H1 (cell line): Measurements from ENCODE around the gene TUBGCP3. TPM values are rescaled to one million over a fixed set of nuclear protein-coding genes. Genes with fewer than 3 reads are reported as not detected.

Source experiments
- CTCF ChIA-PET: fragments of 300-600 bp; sonication (Branson Sonifier 250); formaldehyde crosslinking; loops from one replicate; lab custom pipeline; 2021; ENCODE audit not compliant: partially characterized antibody; lab: Charles Lee
- POLR2A ChIA-PET: fragments of 300-600 bp; sonication (Branson Sonifier 250); formaldehyde crosslinking; loops from one replicate; lab custom pipeline; 2021; ENCODE audit warnings: inconsistent platforms; ENCODE audit not compliant: partially characterized antibody; lab: Charles Lee
- DNase-seq, 2 experiments: peaks; one replicate each; pipeline versions ENCODE4 v3.0.0 to v3.0.0-alpha.2; 2010 to 2022; ENCODE audit warnings: low spot score in 2 of 2, low read depth in 1 of 2, mixed read lengths in 1 of 2
- FAIRE-seq: peaks from 2 replicates; lab custom pipeline; 2011; peaks lifted over from hg19 to GRCh38; lab: Jason Lieb, UNC
- H2AFZ ChIP-seq: 2 replicates; pipeline ENCODE4 v1.8.1; 2012; ENCODE audit warnings: low read length, inconsistent platforms
- H2AK5ac ChIP-seq: 2 replicates; pipeline ENCODE4 v1.6.1; 2013; ENCODE audit warnings: low read depth, low read length
- H2BK120ac ChIP-seq: replicated peaks from 2 replicates; pipeline ENCODE3; 2013; ENCODE audit warnings: low read depth, low read length, inconsistent platforms
- H2BK12ac ChIP-seq: 2 replicates; pipeline ENCODE4 v1.6.1; 2013; ENCODE audit warnings: low read depth, low read length
- H2BK15ac ChIP-seq: 2 replicates; pipeline ENCODE4 v1.6.1; 2013; ENCODE audit warnings: low read length
- H2BK20ac ChIP-seq: 2 replicates; pipeline ENCODE4 v1.6.1; 2013; ENCODE audit warnings: low read length
- H2BK5ac ChIP-seq: 2 replicates; pipeline ENCODE4 v1.6.1; 2013; ENCODE audit warnings: low read depth, low read length
- H3K14ac ChIP-seq: 2 replicates; pipeline ENCODE4 v1.6.1; 2013; ENCODE audit warnings: inconsistent platforms; ENCODE audit not compliant: insufficient read length
- H3K18ac ChIP-seq: 2 replicates; pipeline ENCODE4 v1.6.1; 2013; ENCODE audit warnings: low read length; ENCODE audit errors: extremely low read depth
- H3K23ac ChIP-seq: 2 replicates; pipeline ENCODE4 v1.6.1; 2013; ENCODE audit warnings: inconsistent platforms; ENCODE audit not compliant: insufficient read length
- H3K23me2 ChIP-seq: 2 replicates; pipeline ENCODE4 v1.6.1; 2013; ENCODE audit warnings: low read depth, low read length
- H3K27ac ChIP-seq: 2 replicates; pipeline ENCODE4 v1.6.1; 2011; ENCODE audit warnings: low read depth, low read length, inconsistent platforms
- H3K27me3 ChIP-seq, 4 experiments: replicated peaks in 1 of 4; 1 replicate in 1 of 4; 2 replicates in 3 of 4; pipeline versions ENCODE4 v1.6.1 to v1.8.1; 2011 to 2013; ENCODE audit warnings: low read length in 3 of 4, mild to moderate bottlenecking in 3 of 4, inconsistent platforms in 2 of 4, mixed read lengths in 2 of 4, moderate library complexity in 1 of 4; ENCODE audit not compliant: control insufficient read depth in 3 of 4, insufficient read depth in 3 of 4; ENCODE audit errors: extremely low read depth in 1 of 4
- H3K36me3 ChIP-seq, 4 experiments: 2 replicates each; pipeline versions ENCODE4 v1.6.1 to v1.8.1; 2011 to 2013; ENCODE audit warnings: mild to moderate bottlenecking in 4 of 4, low read length in 3 of 4, moderate library complexity in 2 of 4, control low read depth in 1 of 4, inconsistent platforms in 1 of 4; ENCODE audit not compliant: insufficient read depth in 4 of 4, control insufficient read depth in 2 of 4
- H3K4ac ChIP-seq: replicated peaks from 2 replicates; pipeline ENCODE3; 2013; ENCODE audit warnings: low read length, low read depth, mixed read lengths, inconsistent platforms; ENCODE audit not compliant: insufficient read length
- H3K4me1 ChIP-seq, 4 experiments: replicated peaks in 1 of 4; 1 replicate in 1 of 4; 2 replicates in 3 of 4; pipeline versions ENCODE4 v1.6.1 to v1.8.1; 2011 to 2013; ENCODE audit warnings: low read length in 3 of 4, inconsistent platforms in 2 of 4, mixed read lengths in 1 of 4; ENCODE audit not compliant: insufficient read depth in 4 of 4, control insufficient read depth in 3 of 4
- H3K4me2 ChIP-seq, 2 experiments: 2 replicates each; pipeline versions ENCODE4 v1.6.1 to v1.8.1; 2011 to 2013; ENCODE audit warnings: low read depth in 2 of 2, low read length in 2 of 2, control low read depth in 1 of 2, inconsistent platforms in 1 of 2, mild to moderate bottlenecking in 1 of 2; ENCODE audit not compliant: insufficient read depth in 1 of 2
- H3K4me3 ChIP-seq, 4 experiments: fragments of 200-600, 300-600 bp in 1 of 4; sonication (generic), shearing (Covaris generic), sonication (Bioruptor Twin) in 1 of 4; 2 replicates each; pipeline versions ENCODE4 v1.5.1 to v1.8.1; 2011 to 2016; ENCODE audit warnings: low read length in 4 of 4, low read depth in 3 of 4, control low read depth in 2 of 4, inconsistent platforms in 2 of 4, mild to moderate bottlenecking in 2 of 4, mixed read lengths in 1 of 4, moderate library complexity in 1 of 4; ENCODE audit not compliant: insufficient read depth in 2 of 4; ENCODE audit errors: extremely low read depth in 1 of 4
- H3K56ac ChIP-seq: replicated peaks from 2 replicates; pipeline ENCODE3; 2013; ENCODE audit warnings: low read depth, mild to moderate bottlenecking, mixed read lengths, low read length, inconsistent platforms; ENCODE audit not compliant: insufficient read length
- H3K79me1 ChIP-seq: 2 replicates; pipeline ENCODE4 v1.6.1; 2013; ENCODE audit warnings: low read depth, low read length, control low read depth
- H3K79me2 ChIP-seq, 2 experiments: 2 replicates each; pipeline versions ENCODE4 v1.6.1 to v1.8.1; 2012 to 2013; ENCODE audit warnings: low read length in 2 of 2, mild to moderate bottlenecking in 2 of 2, inconsistent platforms in 1 of 2; ENCODE audit not compliant: insufficient read depth in 2 of 2, control insufficient read depth in 1 of 2
- H3K9ac ChIP-seq, 4 experiments: replicated peaks in 1 of 4; 1 replicate in 1 of 4; 2 replicates in 3 of 4; pipeline versions ENCODE4 v1.6.1 to v1.8.1; 2011 to 2013; ENCODE audit warnings: low read depth in 3 of 4, low read length in 3 of 4, control low read depth in 2 of 4, mild to moderate bottlenecking in 2 of 4, moderate library complexity in 2 of 4, inconsistent platforms in 1 of 4; ENCODE audit errors: extremely low read depth in 1 of 4
- H3K9me3 ChIP-seq, 2 experiments: 2 replicates each; pipeline versions ENCODE4 v1.6.1 to v1.8.1; 2012 to 2013; ENCODE audit warnings: mild to moderate bottlenecking in 2 of 2, moderate library complexity in 2 of 2, control low read depth in 1 of 2, inconsistent platforms in 1 of 2, low read depth in 1 of 2, low read length in 1 of 2, mixed read lengths in 1 of 2; ENCODE audit not compliant: insufficient read depth in 2 of 2
- H4K20me1 ChIP-seq, 2 experiments: replicated peaks in 1 of 2; 2 replicates each; pipeline versions ENCODE3 to v1.8.1; 2011 to 2013; ENCODE audit warnings: inconsistent platforms in 2 of 2, low read length in 2 of 2, mild to moderate bottlenecking in 1 of 2; ENCODE audit not compliant: insufficient read depth in 2 of 2, control insufficient read depth in 1 of 2
- H4K5ac ChIP-seq: 2 replicates; pipeline ENCODE4 v1.6.1; 2013; ENCODE audit warnings: low read length, low read depth, mixed read lengths, inconsistent platforms; ENCODE audit not compliant: insufficient read length
- H4K8ac ChIP-seq: 2 replicates; pipeline ENCODE4 v1.8.0; 2013; ENCODE audit warnings: mild to moderate bottlenecking, moderate library complexity, low read length, inconsistent platforms; ENCODE audit not compliant: insufficient read depth; ENCODE audit errors: extremely low read depth
- H4K91ac ChIP-seq: replicated peaks from 2 replicates; pipeline ENCODE3; 2013; ENCODE audit warnings: low read length, mixed read lengths, inconsistent platforms; ENCODE audit not compliant: insufficient read length
- CTBP2 ChIP-seq: IDR thresholded peaks from 2 replicates; pipeline ENCODE4 v1.7.0; 2011; ENCODE audit warnings: borderline replicate concordance, mild to moderate bottlenecking, moderate library complexity, mixed read lengths, low read length; ENCODE audit not compliant: insufficient read depth, insufficient read length
- GABPA ChIP-seq: IDR thresholded peaks from 2 replicates; pipeline ENCODE4 v1.6.1; 2011; ENCODE audit warnings: mild to moderate bottlenecking, low read length, moderate library complexity, borderline replicate concordance; ENCODE audit not compliant: insufficient read depth
- GTF2F1 ChIP-seq: IDR thresholded peaks from 2 replicates; pipeline ENCODE4 v1.6.1; 2012; ENCODE audit warnings: low read depth, low read length, improper control_type of control experiment, borderline replicate concordance
- JUN ChIP-seq: IDR thresholded peaks from 2 replicates; pipeline ENCODE4 v1.6.1; 2011; ENCODE audit warnings: low read depth, mild to moderate bottlenecking, improper control_type of control experiment, low read length
- KDM4A ChIP-seq: IDR thresholded peaks from one replicate; pipeline ENCODE4 v1.7.1; 2012; ENCODE audit warnings: low read depth, mild to moderate bottlenecking, moderate library complexity, low read length, inconsistent platforms; ENCODE audit not compliant: severe bottlenecking
- RAD21 ChIP-seq, 2 experiments: IDR thresholded peaks in 1 of 2; conservative IDR thresholded peaks in 1 of 2; 2 replicates each; pipeline ENCODE4 v1.6.1; 2011; ENCODE audit warnings: low read depth in 2 of 2, low read length in 2 of 2, improper control_type of control experiment in 1 of 2, inconsistent platforms in 1 of 2, mild to moderate bottlenecking in 1 of 2, moderate library complexity in 1 of 2
- RBBP5 ChIP-seq: IDR thresholded peaks from 2 replicates; pipeline ENCODE4 v1.7.1; 2012; ENCODE audit warnings: low read depth, mild to moderate bottlenecking, inconsistent platforms, low read length, moderate library complexity, borderline replicate concordance
- RFX5 ChIP-seq: IDR thresholded peaks from 2 replicates; pipeline ENCODE4 v1.6.1; 2011; ENCODE audit warnings: low read depth, low read length, improper control_type of control experiment, borderline replicate concordance
- RXRA ChIP-seq: IDR thresholded peaks from 2 replicates; pipeline ENCODE4 v1.6.1; 2011; ENCODE audit warnings: low read depth, mild to moderate bottlenecking, low read length, moderate library complexity; ENCODE audit not compliant: insufficient read depth
- SIN3A ChIP-seq, 2 experiments: IDR thresholded peaks in 1 of 2; conservative IDR thresholded peaks in 1 of 2; 2 replicates each; pipeline ENCODE4 v1.6.1; 2011 to 2012; ENCODE audit warnings: low read length in 2 of 2, improper control_type of control experiment in 1 of 2, low read depth in 1 of 2, mild to moderate bottlenecking in 1 of 2
- SIX5 ChIP-seq: IDR thresholded peaks from 2 replicates; pipeline ENCODE4 v1.6.1; 2011; ENCODE audit warnings: mild to moderate bottlenecking, low read depth, low read length
- SP1 ChIP-seq: IDR thresholded peaks from 2 replicates; pipeline ENCODE4 v1.6.1; 2011; ENCODE audit warnings: low read depth, low read length
- SP4 ChIP-seq: IDR thresholded peaks from 2 replicates; pipeline ENCODE4 v1.6.1; 2012; ENCODE audit warnings: low read length, inconsistent platforms
- TBP ChIP-seq: IDR thresholded peaks from 2 replicates; pipeline ENCODE4 v1.6.1; 2011; ENCODE audit warnings: low read depth, low read length, improper control_type of control experiment
- TCF12 ChIP-seq: IDR thresholded peaks from 2 replicates; pipeline ENCODE4 v1.6.1; 2011; ENCODE audit warnings: low read depth, mild to moderate bottlenecking, low read length
- WGBS, 2 experiments: shearing (Covaris generic) in 1 of 2; methylation state at CpG; one replicate each; pipeline versions ENCODE4 v1.1.6 to v1.1.7; 2013 to 2015; ENCODE audit warnings: low lambda C conversion rate in 2 of 2, mixed read lengths in 2 of 2, inconsistent platforms in 1 of 2, low coverage in 1 of 2, missing lambda C conversion rate in 1 of 2; ENCODE audit not compliant: insufficient replicate concordance in 2 of 2, insufficient coverage in 1 of 2, insufficient read length in 1 of 2; ENCODE audit errors: extremely low coverage in 1 of 2, missing lambda C conversion rate in 1 of 2; 5-methylcytosine and 5-hydroxymethylcytosine counted together
- polyA plus RNA-seq, 7 experiments: library from polyadenylated mRNA; depleted of rRNA in 3 of 7; stranded (reverse) in 5 of 7; unstranded in 2 of 7; fragments of >200 nt in 5 of 7; fragments of 200-250 nt in 2 of 7; gene quantifications; 1 replicate in 5 of 7; 2 replicates in 1 of 7; 4 replicates in 1 of 7; pipeline versions ENCODE4 v1.2.1 to v1.2.3, GENCODE V29; 2011 to 2013; ENCODE audit warnings: missing spikeins in 2 of 7, mixed read lengths in 2 of 7
- total RNA-seq: library from RNA; stranded (reverse); fragmentation: NEBNext Ultra II Directional; extraction: Animal tissue kit (Norgen Biotek cat#: 25700); gene quantifications from 2 replicates; pipeline ENCODE4 v1.2.1, GENCODE V29; 2021

The TUBGCP3 gene
- total and polyA plus RNA-seq, 2 of the 8 experiments (the other 6 are each of a cell fraction or from before 2014, with no cell fraction given), result 27.0 to 31.7 TPM

- WGBS, 2 experiments, result 80% methylated on average over 8 of the region's 8 CpGs; no CpG with 5 or more reads in 1 of the 2 experiments
- POLR2A ChIA-PET, result no interaction called here
- TF ChIP-seq TCF12 (no peak), SP4 (no peak), GABPA (no peak), SIN3A (conservative IDR thresholded peaks at IDR 0.05 in 1 of 2, IDR thresholded peaks at IDR 0.05 in 1 of 2; ENCODE audit: low read depth in 1 of 2, low read length in 2 of 2) (no peak), GTF2F1 (no peak), RXRA (no peak), RFX5 (no peak), JUN (no peak), CTBP2 (no peak), RBBP5 (no peak), KDM4A (no peak), SP1 (no peak), RAD21 (IDR thresholded peaks at IDR 0.05 in 1 of 2, conservative IDR thresholded peaks at IDR 0.05 in 1 of 2; ENCODE audit: low read depth in 2 of 2, low read length in 2 of 2) (no peak), TBP (no peak), SIX5 (no peak)
These were observed 38.2 kb upstream of the TUBGCP3 start for GRCh38 chr13:112626124-112626523.

More at GRCh38 chr13:112626124-112626523, 38.2 kb upstream of the TUBGCP3 start:
- no peak overlapping the region for H2AFZ ChIP-seq
- H2AK5ac ChIP-seq, result no peak overlapping the region
- no peaks in the 10 kb centered on the region for H3K36me3 ChIP-seq
- CTCF ChIA-PET, result interaction anchor here (0.7 to 1.7 kb wide), 4 partner anchors 10 to 112 kb away, joined by 3 to 4 read pairs (median 4); no protein-coding TSS in a partner anchor
- no peak overlapping the region for H3K9ac ChIP-seq
- H3K14ac ChIP-seq, result no peak overlapping the region
- no peak overlapping the region for H3K4me3 ChIP-seq
- H2BK120ac ChIP-seq, result no peak overlapping the region
- no peaks in the 10 kb centered on the region for H3K79me1 ChIP-seq
- H4K91ac ChIP-seq, result no peak overlapping the region
- H3K79me2 ChIP-seq, result no peaks in the 10 kb centered on the region
- no peak overlapping the region for H2BK12ac ChIP-seq
- no peak overlapping the region for H4K5ac ChIP-seq
- H3K9me3 ChIP-seq, result no peaks in the 10 kb centered on the region
- FAIRE-seq (no peak), DNase-seq (no peak)
- H2BK5ac ChIP-seq, result no peak overlapping the region
- H2BK20ac ChIP-seq, result no peak overlapping the region
- H3K4ac ChIP-seq, result no peak overlapping the region
- H3K23me2 ChIP-seq, result no peaks in the 10 kb centered on the region
- no peak overlapping the region for H3K23ac ChIP-seq
- no peaks in the 10 kb centered on the region for H3K4me1 ChIP-seq
- no peaks in the 10 kb centered on the region for H3K27me3 ChIP-seq
- no peak overlapping the region for H3K4me2 ChIP-seq
- no peaks in the 10 kb centered on the region for H4K20me1 ChIP-seq
- no peak overlapping the region for H3K18ac ChIP-seq
- H2BK15ac ChIP-seq, result no peak overlapping the region
- H4K8ac ChIP-seq, result no peak overlapping the region
- H3K56ac ChIP-seq, result no peak overlapping the region
- H3K27ac ChIP-seq, result no peak overlapping the region
